Neural cell (in vitro differentiated cells): ENCODE results near the gene SHBG. TPM values are rescaled to one million over a fixed set of nuclear protein-coding genes. Genes with fewer than 3 reads are reported as not detected.

Source experiments
- H2AFZ ChIP-seq: fragments of 200-600, 300-800 bp; sonication (generic), shearing (Covaris generic); 2 replicates; pipeline ENCODE4 v1.6.0; 2014; ENCODE audit warnings: low read depth, mild to moderate bottlenecking, antibody characterized with exemption, low read length, moderate library complexity
- H3F3A ChIP-seq: fragments of 200-600 bp; shearing (Covaris generic); 2 replicates; pipeline ENCODE4 v1.6.1; 2016; ENCODE audit warnings: mild to moderate bottlenecking, moderate library complexity, mixed read lengths, antibody characterized with exemption, low read length; ENCODE audit not compliant: insufficient read depth, poor library complexity, severe bottlenecking
- H3K27ac ChIP-seq: fragments of 200-600, 300-800 bp; sonication (generic), shearing (Covaris generic); 2 replicates; pipeline ENCODE4 v1.5.1; 2014; ENCODE audit warnings: mild to moderate bottlenecking, low read length, moderate library complexity
- H3K27me3 ChIP-seq: fragments of 300-800, 200-600 bp; sonication (generic), shearing (Covaris generic); 2 replicates; pipeline ENCODE4 v1.6.0; 2014; ENCODE audit warnings: mild to moderate bottlenecking, low read depth, low read length, moderate library complexity; ENCODE audit not compliant: insufficient read depth
- H3K36me3 ChIP-seq: fragments of 300-800, 200-600 bp; sonication (generic), shearing (Covaris generic); 2 replicates; pipeline ENCODE4 v1.5.1; 2014; ENCODE audit warnings: mild to moderate bottlenecking, antibody characterized with exemption, low read length, moderate library complexity; ENCODE audit not compliant: insufficient read depth
- H3K4me2 ChIP-seq: fragments of 300-800, 200-600 bp; sonication (generic), shearing (Covaris generic); 2 replicates; pipeline ENCODE4 v1.6.0; 2014; ENCODE audit warnings: mild to moderate bottlenecking, low read length
- H3K4me3 ChIP-seq: fragments of 300-800, 200-600 bp; sonication (generic), shearing (Covaris generic); 2 replicates; pipeline ENCODE4 v1.5.1; 2014; ENCODE audit warnings: mild to moderate bottlenecking, low read length, moderate library complexity
- H3K79me2 ChIP-seq: fragments of 200-600 bp; shearing (Covaris generic); replicated peaks from 2 replicates; pipeline ENCODE4 v1.6.0; 2014; ENCODE audit warnings: mild to moderate bottlenecking, low read length, moderate library complexity; ENCODE audit not compliant: insufficient read depth
- H3K9ac ChIP-seq: fragments of 300-800, 200-600 bp; sonication (generic), shearing (Covaris generic); 2 replicates; pipeline ENCODE4 v1.6.1; 2016; ENCODE audit warnings: mild to moderate bottlenecking, low read length, mixed read lengths
- H3K9me2 ChIP-seq: fragments of 200-600 bp; shearing (Covaris generic); 2 replicates; pipeline ENCODE4 v1.6.1; 2016; ENCODE audit warnings: mild to moderate bottlenecking, low read length, mixed read lengths; ENCODE audit not compliant: insufficient read depth
- H3K9me3 ChIP-seq: fragments of 200-600, 300-800 bp; sonication (generic), shearing (Covaris generic); 2 replicates; pipeline ENCODE4 v1.6.1; 2016; ENCODE audit warnings: mild to moderate bottlenecking, mixed run types, low read length, moderate library complexity, mixed read lengths
- H4K20me1 ChIP-seq: fragments of 200-600 bp; shearing (Covaris generic); 2 replicates; pipeline ENCODE4 v1.6.1; 2016; ENCODE audit warnings: mild to moderate bottlenecking, mixed run types; ENCODE audit not compliant: insufficient read depth
- CTCF ChIP-seq: fragments of 450-650 bp; IDR thresholded peaks from 2 replicates; pipeline ENCODE4 v1.5.1; 2014; ENCODE audit warnings: antibody characterized with exemption, mild to moderate bottlenecking, moderate library complexity; ENCODE audit not compliant: poor library complexity, severe bottlenecking
- EP300 ChIP-seq: fragments of 450-650 bp; conservative IDR thresholded peaks from 2 replicates; pipeline ENCODE4 v1.6.1; 2014; ENCODE audit warnings: antibody characterized with exemption, mild to moderate bottlenecking, moderate library complexity; ENCODE audit not compliant: poor library complexity, severe bottlenecking
- EZH2 ChIP-seq: fragments of 200-600, 300-800 bp; shearing (Covaris generic), sonication (generic); IDR thresholded peaks from 2 replicates; pipeline ENCODE4 v1.6.1; 2014; ENCODE audit warnings: antibody characterized with exemption, low read length, borderline replicate concordance, mild to moderate bottlenecking; ENCODE audit not compliant: insufficient read depth, poor library complexity, severe bottlenecking
- MXI1 ChIP-seq: fragments of 450-650 bp; conservative IDR thresholded peaks from 2 replicates; pipeline ENCODE4 v1.6.1; 2014; ENCODE audit warnings: antibody characterized with exemption, mild to moderate bottlenecking; ENCODE audit not compliant: poor library complexity, severe bottlenecking
- POLR2AphosphoS5 ChIP-seq: IDR thresholded peaks from 2 replicates; pipeline ENCODE4 v1.6.1; 2012
- RAD21 ChIP-seq: fragments of 450-650 bp; conservative IDR thresholded peaks from 2 replicates; pipeline ENCODE4 v1.6.1; 2014; ENCODE audit warnings: antibody characterized with exemption, mild to moderate bottlenecking, moderate library complexity
- REST ChIP-seq: IDR thresholded peaks from 2 replicates; pipeline ENCODE4 v1.6.1; 2012; ENCODE audit warnings: borderline replicate concordance
- SMC3 ChIP-seq: fragments of 450-650 bp; conservative IDR thresholded peaks from 2 replicates; pipeline ENCODE4 v1.6.1; 2014; ENCODE audit warnings: antibody characterized with exemption, mild to moderate bottlenecking, moderate library complexity; ENCODE audit not compliant: poor library complexity
- TAF1 ChIP-seq: IDR thresholded peaks from 2 replicates; pipeline ENCODE4 v1.6.1; 2012; ENCODE audit warnings: low read depth
- polyA plus RNA-seq: library from polyadenylated mRNA; depleted of rRNA; stranded (reverse); fragments of >200 nt; gene quantifications from 2 replicates; pipeline ENCODE4 v1.2.3, GENCODE V29; 2014

SHBG gene
- polyA plus RNA-seq, 1 donor from 2014 or later, result 0.90 TPM

GRCh38 chr17:7654832-7655540 is 25.1 kb downstream of the SHBG start:
- no peak overlapping the region for H3K4me3 ChIP-seq
- no peak overlapping the region for H2AFZ ChIP-seq
- no peaks in the 10 kb centered on the region for H3K36me3 ChIP-seq
- H3K9me3 ChIP-seq, result no peaks in the 10 kb centered on the region
- H3F3A ChIP-seq, result no peaks in the 10 kb centered on the region
- no peak overlapping the region for H3K4me2 ChIP-seq
- no peak overlapping the region for H3K27ac ChIP-seq
- no peak for TF ChIP-seq RAD21
- no peak overlapping the region for H3K9ac ChIP-seq
- H3K27me3 ChIP-seq, result no peaks in the 10 kb centered on the region
- no peaks in the 10 kb centered on the region for H3K9me2 ChIP-seq
- no peaks in the 10 kb centered on the region for H4K20me1 ChIP-seq
- peaks cover 10% of the 10 kb centered on the region for H3K79me2 ChIP-seq

- peaks cover 10% of the 10 kb centered on the region for H3K79me2 ChIP-seq
- no peak overlapping the region for H2AFZ ChIP-seq
- no peak overlapping the region for H3K9ac ChIP-seq
- no peak overlapping the region for H3K27ac ChIP-seq
- H3F3A ChIP-seq, result no peaks in the 10 kb centered on the region
- H3K9me3 ChIP-seq, result no peaks in the 10 kb centered on the region
- H3K36me3 ChIP-seq, result no peaks in the 10 kb centered on the region
- no peak overlapping the region for H3K4me2 ChIP-seq
- H4K20me1 ChIP-seq, result no peaks in the 10 kb centered on the region
- H3K27me3 ChIP-seq, result no peaks in the 10 kb centered on the region
- no peak overlapping the region for H3K4me3 ChIP-seq
- TF ChIP-seq REST, result no peak
- TF ChIP-seq SMC3, result no peak
- TF ChIP-seq EP300, result no peak
- TF ChIP-seq EZH2, result no peak
- no peak for TF ChIP-seq TAF1
- no peak for TF ChIP-seq MXI1
- TF ChIP-seq RAD21, result no peak
- H3K9me2 ChIP-seq, result no peaks in the 10 kb centered on the region
Measured at GRCh38 chr17:7655541-7655840, 25.6 kb downstream of the SHBG start.

- no peaks in the 10 kb centered on the region for H3K9me2 ChIP-seq
- H2AFZ ChIP-seq, result no peak overlapping the region
- H3K4me3 ChIP-seq, result no peak overlapping the region
- H4K20me1 ChIP-seq, result no peaks in the 10 kb centered on the region
- no peaks in the 10 kb centered on the region for H3K9me3 ChIP-seq
- H3K27ac ChIP-seq, result no peak overlapping the region
- H3F3A ChIP-seq, result no peaks in the 10 kb centered on the region
- H3K36me3 ChIP-seq, result no peaks in the 10 kb centered on the region
- H3K9ac ChIP-seq, result no peak overlapping the region
- peaks cover 6% of the 10 kb centered on the region for H3K79me2 ChIP-seq
- H3K4me2 ChIP-seq, result no peak overlapping the region
- TF ChIP-seq CTCF (no peak), SMC3 (no peak), REST (no peak), EZH2 (no peak), RAD21 (no peak), EP300 (no peak), MXI1 (no peak), POLR2AphosphoS5 (no peak), TAF1 (no peak)
- H3K27me3 ChIP-seq, result no peaks in the 10 kb centered on the region
Measured at GRCh38 chr17:7656958-7657609, 27.1 kb downstream of the SHBG start.
